M059J (cell line): Measurements from ENCODE around the gene UFL1. TPM values are rescaled to one million over a fixed set of nuclear protein-coding genes. Genes with fewer than 3 reads are reported as not detected.
"Not testable (repeated sequence)": the region's sequence is repeated elsewhere in the genome, so short reads cannot be mapped to it uniquely, and the experiment has no call there.

ENCODE experiments used
- DNase-seq: peaks from one replicate; pipeline ENCODE4 v3.0.0-alpha.2; 2012; ENCODE audit warnings: low read depth
- total RNA-seq: library from RNA; depleted of rRNA; stranded (reverse); fragments of >200 nt; shearing (Covaris generic); gene quantifications from 2 replicates; pipeline ENCODE4 v1.2.3, GENCODE V29; 2014; rRNA removed

The UFL1 gene
- 11.3 and 12.6 TPM in 2 replicates for total RNA-seq

DNA sequence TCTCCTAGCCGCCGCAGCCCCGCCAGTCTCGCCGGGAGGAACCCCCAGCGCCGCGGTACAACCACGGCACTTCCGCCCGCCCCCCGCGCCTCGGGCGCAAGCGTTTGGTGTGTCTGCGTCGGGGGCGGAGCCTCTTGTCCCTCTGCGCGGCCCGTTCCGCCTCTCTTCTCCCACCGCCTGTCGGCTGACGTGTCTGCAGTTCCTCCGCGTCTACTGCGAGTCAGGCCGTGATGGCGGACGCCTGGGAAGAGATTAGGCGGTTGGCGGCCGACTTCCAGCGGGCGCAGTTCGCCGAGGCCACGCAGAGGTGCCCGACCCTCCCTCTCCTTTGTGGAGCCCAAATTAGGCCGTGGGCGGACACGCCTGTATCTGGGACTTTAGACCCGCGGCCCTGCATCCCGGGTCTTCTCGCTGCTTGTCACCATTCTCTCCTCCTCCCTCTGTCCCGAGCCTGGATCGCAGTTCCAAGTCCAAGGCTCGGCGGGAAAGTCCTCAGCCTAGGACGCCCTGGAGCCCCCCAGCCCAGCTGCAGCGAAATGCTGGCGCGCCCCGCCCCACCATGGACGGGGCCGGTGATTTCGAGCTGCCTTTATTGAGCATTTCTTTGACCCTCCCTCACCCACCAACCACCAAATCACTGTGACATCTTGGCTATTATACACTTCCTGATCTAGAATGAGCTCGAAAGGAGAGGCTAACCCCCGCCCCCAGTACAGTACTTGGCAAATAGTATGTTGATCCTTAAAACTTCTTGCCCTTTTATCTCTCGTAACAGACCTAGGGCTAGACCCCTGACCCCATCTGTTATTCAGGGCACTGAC, at the start of gene UFL1:
UFL1 (plus strand) TSS at position 163 of the 821 bp plus-strand sequence; CDS start at position 231, 68 bp downstream.
- peak; percentile 87 for DNase-seq

DNA sequence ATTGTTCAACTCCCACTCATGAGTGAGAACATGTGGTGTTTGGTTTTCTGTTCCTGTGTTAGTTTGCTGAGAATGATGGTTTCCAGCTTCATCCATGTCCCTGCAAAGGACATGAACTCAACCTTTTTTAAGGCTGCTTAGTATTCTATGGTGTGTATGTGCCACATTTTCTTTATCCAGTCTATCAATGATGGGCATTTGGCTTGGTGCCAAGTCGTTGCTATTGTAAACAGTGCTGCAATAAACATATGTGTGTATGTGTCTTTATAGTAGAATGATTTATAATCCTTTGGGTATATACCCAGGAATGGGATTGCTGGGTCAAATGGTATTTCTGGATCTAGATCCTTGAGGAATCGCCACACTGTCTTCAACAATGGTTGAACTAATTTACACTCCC, 49.3 kb upstream of the UFL1 start:
- not testable (repeated sequence) for DNase-seq

DNA sequence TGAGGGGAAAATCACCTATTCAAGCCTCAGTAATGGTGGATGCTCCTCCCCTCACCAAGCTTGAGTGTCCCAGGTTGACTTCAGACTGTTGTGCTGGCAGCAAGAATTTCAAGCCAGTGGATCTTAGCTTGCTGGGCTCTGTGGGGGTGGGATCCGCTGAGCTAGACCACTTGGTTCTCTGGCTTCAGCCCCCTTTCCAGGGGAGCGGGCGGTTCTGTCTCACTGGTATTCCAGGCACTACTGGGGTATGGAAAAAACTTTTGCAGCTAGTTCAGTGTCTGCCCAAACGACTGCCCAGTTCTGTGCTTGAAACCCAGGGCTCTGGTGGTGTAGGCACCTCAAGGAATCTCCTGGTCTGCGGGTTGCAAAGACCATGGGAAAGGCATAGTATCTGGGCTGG, 42.9 kb upstream of the UFL1 start:
- no peak for DNase-seq

DNA sequence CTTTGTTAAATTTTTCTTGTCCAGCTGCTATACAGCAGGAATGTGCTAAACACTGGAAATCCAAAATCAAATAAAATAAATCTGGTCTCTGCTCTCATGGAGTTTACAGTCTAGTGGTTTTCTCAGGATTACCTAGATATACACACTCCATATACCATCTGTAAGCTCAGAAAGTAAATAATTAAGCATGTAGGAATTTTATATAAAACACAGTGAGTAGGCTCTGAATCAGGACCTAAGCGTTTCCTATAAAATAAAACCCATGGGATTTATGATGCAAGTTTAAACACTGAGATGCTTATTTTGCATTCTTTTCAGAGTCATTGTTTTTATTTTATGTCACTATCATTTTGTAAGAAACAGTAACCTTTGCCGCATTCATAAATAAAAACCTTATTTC, 29.7 kb upstream of the UFL1 start:
- no peak for DNase-seq

DNA sequence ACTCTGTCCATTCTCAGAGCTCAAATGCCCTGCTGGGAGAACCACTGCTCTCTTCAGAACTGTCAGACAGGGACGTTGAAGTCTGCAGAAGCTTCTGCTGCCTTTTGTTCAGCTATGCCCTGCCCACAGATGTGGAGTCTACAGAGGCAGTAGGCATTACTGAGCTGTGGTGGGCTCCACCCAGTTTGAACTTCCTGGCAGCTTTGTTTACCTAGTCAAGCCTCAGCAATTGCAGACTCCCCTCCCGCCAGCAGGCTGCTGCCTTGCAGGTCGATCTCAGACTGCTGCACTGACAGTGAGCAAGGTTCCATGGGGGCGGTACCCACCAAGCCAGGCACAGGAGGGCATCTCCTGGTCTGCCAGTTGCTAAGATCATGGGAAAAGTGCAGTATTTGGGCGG, 21.8 kb upstream of the UFL1 start:
- no peak for DNase-seq

DNA sequence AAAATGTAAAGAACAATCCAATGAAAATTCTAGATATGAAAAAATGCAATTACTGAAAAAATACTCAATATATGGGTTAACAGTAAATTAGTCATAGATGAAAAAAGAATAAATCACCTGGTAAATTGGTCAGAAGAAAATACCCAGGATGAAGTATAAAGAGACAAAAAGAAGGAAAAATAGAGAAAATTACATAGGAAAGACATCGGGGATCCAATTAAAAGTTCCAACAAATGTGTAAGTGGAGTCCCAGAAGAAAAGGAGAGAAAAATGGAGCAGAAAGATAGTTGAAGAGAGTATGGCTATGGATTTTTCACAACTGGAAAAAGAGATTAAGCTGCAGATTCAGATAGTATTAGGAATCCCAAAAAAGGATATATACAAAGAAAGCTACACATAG, 18.7 kb upstream of the UFL1 start:
- DNase-seq = no peak

DNA sequence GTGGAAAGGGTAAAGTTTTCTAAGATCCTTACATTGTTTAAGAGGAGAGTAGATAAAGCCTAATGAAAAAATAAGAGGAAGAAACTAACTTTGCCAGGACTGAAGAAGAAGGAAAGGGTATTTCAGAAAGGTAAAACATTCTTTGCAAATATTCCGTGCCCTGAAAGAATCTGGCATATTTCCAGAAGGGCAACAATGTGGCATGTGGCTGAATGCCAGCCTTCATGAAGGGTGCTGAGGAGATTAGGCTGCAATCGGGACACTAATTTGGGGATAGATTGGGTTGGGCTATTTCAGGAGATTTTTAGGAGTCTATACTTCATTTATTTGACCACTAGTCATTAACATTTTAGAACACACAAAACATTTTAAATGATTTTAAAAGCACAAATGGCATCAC, 16.2 kb upstream of the UFL1 start:
- no peak for DNase-seq

DNA sequence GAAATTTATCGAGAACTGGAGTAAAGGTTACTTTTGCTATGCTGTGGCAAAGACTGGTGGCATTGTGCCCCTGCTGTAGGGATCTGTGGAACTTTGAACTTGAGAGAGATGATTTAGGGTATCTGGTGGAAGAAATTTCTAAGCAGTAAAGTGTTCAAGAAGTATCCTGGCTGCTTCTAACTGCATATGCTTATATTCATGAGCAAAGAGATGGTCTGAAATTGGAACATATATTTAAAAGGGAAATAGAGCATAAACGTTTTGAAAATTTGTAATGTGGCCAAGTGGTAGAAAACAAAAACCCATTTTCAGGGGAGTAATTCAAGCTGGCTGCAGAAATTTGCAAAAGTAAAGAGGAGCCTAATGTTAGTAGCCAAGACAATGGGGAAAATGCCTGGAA, 12.3 kb upstream of the UFL1 start:
- DNase-seq = no peak

DNA sequence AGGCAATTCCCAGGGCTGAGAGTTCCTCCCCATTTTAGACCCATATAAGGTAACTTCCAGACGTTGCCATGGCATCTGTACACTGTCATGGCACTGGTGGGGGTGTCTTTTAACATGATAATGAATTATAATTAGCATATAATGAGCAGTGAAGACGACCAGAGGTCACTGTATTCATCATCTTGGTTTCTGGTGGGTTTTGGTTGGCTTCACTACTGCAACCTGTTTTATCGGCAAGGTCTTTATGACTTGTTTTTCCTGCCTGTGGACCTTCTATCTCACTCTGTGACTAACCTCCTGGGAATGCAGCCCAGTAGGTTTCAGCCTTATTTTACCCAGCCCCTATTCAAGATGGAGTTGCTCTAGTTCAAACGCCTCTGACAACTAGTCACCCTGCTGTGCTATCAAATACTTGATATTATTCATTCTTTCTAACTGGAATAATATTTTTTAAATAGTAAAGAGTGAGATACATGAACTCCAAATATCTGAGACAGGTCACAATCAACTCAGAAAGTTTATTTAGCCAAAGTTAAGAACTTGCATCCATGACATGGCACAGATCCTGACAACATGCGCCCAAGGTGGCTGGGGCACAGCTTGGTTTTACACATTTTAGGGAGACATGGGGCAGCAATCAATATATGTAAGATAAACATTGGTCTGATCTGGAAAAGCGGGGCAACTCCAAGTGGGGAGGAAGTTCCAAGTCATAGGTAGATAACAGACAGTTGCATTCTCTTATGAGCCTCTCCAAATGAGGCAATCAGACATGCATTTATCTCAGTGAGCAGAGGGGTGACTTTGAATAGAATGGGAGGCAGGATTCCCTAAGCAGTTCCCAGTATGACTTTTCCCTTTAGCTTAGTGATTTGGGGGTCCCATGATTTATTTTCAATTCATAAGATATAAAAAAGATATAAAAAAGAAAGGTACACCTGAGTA, 1.2 kb upstream of the UFL1 start:
- DNase-seq = peak; percentile 62

DNA sequence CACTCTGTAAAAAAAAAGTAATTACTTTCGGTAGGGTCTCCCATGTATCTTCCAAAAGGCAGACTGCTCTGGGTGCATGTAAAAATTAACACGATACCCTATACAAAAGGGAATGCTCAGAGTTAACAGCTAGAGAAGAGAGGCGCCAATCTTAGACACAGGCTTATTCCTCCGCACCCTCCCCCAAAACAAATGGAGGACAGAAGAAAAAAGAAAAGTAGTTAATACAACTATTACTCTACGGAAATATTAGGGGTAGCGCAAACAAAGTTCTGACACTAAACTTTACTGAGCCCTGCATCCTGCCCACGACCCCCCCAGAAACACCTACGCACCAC, 331 bp upstream of the UFL1 start:
- DNase-seq = no peak

DNA sequence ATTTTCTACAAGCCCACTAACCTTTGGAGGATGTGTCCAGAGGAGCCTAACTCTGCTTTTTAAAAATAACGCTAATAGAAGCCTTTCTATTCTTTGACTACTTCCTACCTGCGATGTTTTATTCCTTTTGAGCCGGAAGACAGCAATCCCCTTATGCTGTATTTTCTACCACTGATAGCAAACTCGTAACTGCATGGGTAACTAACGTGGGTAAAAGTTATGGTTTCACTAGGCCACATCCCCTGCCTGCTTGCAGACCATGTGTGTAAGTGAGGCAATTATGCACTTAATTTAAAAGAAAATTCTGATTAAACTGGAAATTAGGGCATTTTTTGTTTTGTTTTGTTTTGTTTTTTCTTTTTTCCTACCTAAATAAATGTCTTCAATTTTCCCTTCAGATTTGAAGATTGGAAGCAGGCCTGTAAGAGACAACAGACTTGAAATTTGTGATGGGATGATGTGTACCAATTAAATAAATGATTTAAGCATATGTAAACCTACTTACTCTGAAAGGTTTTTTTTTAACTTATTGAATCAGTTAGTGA, 931 bp downstream of the UFL1 start:
- peak; percentile 15 for DNase-seq

DNA sequence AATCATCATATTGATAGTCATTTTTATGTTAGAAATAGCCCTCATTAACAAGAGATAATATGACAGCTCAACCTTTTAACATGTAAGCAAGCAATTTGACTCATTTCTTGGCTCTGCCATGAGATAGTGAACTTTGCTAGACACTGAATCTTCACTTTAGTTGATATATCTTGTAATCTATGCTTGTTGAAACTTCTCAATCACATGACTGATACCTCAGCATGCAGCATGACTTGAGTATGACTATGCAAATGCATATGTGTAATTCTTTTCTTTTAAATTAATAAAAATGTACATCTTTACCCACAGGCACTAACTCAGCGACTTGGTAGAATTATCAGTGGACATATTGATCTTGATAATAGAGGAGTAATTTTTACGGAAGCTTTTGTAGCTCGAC, 6.6 kb downstream of the UFL1 start:
- DNase-seq = no peak

DNA sequence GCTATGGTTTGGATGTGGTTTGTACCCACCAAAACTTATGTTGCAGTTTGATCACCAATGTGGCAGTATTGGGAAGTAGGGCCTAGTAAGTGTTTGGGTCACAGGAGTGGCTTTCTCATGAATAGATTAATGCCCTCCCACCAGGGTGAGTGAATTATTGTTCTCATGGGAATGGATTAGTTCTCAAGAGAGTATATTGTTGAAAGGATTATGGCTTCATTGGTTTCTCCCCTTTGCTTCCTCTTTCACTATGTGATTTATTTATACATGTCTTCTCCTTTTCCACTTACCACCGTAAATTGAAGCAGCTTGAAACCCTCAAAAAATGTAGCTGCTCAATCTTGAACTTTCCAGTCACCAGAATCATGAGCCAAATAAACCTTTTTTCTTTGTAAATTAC, 10.8 kb downstream of the UFL1 start:
- DNase-seq = no peak

DNA sequence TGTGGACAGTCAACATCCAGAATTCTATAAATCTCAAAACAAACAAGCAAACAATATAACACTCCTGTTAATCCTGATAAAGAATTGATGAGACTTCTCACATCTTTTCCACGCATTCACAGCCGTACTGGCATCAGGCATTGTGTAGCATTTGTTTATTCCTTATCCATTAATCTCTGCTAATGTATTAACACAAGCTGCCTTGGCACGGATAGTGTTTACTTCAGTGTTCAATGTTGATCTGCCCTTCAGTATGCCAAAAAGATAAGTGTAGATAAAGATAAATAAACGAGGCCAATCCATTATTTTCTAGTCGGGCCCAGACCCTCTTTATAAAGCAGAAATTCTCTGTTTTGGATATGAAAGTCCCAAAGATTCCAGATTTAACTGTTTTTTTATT, 16.1 kb downstream of the UFL1 start:
- DNase-seq = no peak

DNA sequence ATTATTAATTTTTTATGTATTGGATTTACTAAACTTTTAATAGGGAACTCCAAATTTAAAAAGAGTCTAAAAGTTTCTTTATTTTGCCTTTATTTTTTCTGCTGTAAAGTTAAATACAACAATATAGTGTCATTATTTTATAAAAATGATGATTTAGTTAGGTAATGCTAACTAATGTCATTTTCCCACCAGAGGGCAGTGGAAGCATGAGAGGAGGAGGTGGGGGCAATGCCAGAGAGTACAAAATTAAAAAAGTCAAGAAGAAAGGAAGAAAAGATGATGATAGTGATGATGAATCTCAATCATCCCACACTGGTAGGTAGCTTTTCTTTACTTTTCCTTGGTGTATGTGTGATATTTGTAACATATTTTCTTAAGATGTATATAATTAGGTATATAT, 21.1 kb downstream of the UFL1 start:
- DNase-seq = peak; percentile 8

DNA sequence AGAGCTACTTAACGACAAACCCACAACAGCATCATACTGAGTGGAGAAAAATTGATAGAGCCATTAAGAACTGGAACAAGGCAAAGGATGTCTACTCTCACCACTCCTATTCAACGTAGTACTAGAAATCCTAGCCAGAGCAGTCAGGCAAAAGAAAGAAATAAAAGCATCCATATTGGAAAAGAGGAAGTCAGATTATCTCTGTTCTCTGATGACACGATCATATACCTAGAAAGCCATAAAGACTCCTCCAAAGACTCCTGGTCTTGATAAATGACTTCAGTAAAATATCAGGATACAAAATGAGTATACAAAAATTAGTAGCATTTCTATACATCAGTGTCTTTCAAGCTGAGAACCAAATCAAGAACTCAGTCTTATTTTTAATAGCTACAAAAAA, 24.3 kb downstream of the UFL1 start:
- DNase-seq = no peak

DNA sequence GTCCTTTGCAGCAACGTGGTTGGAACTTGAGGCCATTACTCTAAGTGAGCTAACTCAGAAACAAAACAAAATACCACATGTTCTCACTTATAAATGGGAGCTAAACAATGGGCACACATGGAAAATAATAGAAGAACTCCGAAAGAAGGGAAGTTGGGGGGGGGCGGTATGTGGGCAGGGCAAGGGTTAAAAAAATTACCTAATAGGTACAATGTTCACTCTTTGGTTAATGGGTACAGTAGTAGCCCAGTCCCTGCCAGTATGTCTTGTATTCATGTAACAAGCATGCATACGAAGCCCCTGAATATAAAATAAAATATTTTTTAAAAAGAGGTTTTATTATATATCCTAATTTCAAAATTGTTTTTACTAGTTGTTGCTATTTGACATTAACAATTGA, 26.0 kb downstream of the UFL1 start:
- no peak for DNase-seq

DNA sequence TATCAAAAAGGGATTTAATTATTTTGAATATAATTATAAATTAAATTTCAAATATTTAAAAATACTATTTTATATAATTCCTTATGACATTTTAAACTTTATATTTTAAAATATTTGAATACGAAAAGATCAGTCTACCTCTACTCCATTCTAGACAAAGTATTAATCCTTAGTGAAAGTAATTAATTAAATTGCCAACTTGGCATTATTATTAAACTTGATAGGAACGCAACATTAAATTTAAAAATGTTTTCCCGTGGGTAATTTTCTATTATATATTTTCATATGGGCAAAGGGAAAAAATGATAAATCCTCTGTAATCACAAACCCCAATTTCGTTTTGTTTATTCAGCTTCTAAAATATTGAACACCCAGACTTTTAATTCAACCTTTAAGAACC, 33.0 kb downstream of the UFL1 start:
- no peak for DNase-seq

DNA sequence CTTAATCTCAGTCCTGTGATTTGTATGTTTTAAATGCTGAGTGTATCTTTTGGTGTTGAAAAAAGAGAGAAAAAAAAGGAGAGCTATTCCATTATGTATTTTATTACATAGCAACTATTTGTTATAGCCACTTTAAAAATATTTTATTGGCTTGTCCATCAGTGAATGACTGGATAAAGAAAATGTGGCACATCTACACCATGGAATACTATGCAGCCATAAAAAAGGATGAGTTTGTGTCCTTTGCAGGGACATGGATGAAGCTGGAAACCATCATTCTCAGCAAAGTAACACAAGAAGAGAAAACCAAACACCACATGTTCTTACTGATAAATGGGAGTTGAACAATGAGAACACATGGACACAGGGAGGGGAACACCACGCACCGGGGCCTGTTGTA, 38.1 kb downstream of the UFL1 start:
- not testable (repeated sequence) for DNase-seq

DNA sequence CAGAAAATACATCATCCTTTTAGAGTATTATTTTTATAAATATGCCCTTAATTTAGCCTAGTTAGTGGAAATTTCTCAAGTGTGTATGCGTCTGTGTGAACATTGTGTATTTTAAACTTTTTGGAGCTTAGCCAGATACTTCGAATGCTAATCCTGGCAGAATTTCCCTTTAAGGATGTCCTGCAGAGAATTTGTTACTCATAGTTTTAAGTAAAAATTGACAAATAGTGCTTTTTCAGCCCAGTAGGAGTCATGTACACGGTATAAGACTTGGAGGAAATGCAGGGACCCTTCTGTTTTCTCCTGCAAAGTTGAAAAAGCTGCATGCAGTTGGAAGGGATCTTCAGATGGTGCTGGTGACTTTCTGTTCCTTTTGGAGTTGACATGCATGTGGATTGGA, 41.3 kb downstream of the UFL1 start, which contains the start of gene FHL5:
FHL5 (plus strand) TSS at position 243 of the 400 bp plus-strand sequence. CDS start 40,486 bp downstream, outside the sequence.
- DNase-seq = no peak

DNA sequence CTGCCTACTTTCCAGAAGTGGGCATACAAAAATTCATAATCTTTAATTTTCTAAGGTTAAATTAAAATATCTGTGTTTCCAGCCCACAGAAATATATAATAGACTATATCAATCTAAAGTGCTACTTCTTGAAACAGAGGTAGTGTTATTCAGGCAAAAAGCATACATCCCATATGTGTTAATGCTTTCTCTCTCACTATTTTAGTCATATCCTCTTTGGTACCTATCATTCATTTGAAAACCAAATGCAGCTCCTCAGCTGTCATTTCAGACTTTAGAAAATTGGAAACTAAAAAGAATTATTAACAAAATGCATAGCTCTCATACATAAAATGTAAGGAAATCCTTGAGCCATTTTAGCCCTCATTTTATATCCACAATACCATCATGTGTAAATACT, 42.2 kb downstream of the UFL1 start:
- no peak for DNase-seq

DNA sequence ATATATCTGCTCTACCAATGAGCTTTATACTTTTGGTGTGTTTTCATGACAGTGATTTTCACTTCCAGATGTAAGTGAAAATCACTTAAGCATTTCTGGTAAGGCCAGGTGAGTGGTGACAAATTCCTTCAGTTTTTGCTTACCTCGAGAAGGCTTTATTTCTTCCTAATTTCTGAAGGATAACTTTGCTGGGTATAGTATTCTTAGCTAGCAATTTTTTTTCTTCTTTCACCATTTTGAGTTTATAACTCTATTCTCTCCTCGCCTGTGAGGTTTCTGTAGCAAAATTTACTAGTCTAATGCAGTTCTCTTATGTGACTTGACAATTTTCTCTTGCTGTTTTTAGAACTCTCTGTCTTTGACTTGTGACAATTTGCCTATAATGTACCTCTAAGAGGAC, 48.4 kb downstream of the UFL1 start:
- no peak for DNase-seq

DNA sequence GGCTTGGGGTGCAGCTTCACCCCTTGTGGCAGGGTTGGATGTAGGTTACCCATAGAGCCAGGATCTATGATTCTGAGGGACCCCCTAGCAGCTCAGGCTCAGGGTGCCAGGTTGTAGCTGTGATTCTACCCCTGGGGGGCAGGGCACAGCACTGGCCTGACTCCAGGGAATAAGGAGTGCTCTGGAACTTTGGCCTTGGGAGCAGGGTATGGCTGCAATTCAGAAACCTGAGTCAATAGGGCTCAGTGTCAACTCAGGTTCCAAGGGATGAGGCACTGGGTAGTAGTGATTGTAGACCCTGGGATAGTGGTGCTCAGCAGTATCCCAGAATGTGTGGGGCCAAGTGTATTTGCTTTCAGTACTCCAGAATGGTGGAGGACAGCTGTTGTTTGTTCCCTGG, 49.9 kb downstream of the UFL1 start:
- no peak for DNase-seq
